ENCODE data around the gene KRT4.

Gene KRT4

DNA sequence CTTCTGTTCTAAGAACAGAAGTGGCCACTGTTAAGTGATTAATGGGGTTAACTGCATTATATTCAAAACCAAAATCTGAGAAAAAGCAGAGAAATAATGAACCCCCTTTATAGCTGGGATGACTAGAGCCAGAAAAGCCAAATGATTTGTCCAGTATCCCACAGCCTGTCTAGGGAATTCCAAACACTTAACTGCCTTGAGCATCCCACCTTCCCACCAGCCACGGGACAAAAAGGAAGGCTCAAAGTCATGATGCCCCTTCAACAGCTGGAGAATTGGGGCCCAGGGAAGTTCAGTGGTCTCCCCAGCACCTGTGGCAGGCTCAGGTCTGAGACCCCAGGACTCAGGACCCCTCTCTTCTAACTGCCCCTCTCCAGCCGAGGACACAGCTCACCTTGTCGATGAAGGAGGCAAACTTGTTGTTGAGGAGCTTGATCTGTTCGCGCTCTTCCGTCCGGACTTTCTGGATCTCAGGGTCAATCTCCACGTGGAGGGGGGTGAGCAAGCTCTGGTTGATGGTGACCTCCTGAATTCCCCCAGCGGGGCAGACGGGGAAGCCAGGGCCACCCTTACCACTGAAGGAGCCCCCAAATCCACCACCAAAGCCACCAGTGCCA, 605 bp downstream of the KRT4 start:
- Histone ChIP-seq H3K9me2 (replicated peaks; ENCODE audit: control insufficient read depth, low read length) (no peaks in the 10 kb centered on the region), H3K9me3 (ENCODE audit: control insufficient read depth, insufficient read depth, low read length) (no peaks in the 10 kb centered on the region), H3K27ac (ENCODE audit: low read depth, low read length) (no peak overlapping the region), H3K4me1 (ENCODE audit: control insufficient read depth, low read length) (no peaks in the 10 kb centered on the region), H3K36me3 (ENCODE audit: control insufficient read depth, low read length) (no peaks in the 10 kb centered on the region), H3F3A (ENCODE audit: control insufficient read depth, insufficient read depth) (no peaks in the 10 kb centered on the region), H3K79me2 (ENCODE audit: control insufficient read depth, low read length) (no peaks in the 10 kb centered on the region), H3K4me3 (ENCODE audit: low read length) (no peak overlapping the region), H4K20me1 (ENCODE audit: control insufficient read depth, insufficient read depth, low read depth, low read length) (no peaks in the 10 kb centered on the region), H3K27me3 (ENCODE audit: control insufficient read depth, low read length) (no peaks in the 10 kb centered on the region), H3K4me2 (ENCODE audit: low read length) (no peak overlapping the region)
- no peak for TF ChIP-seq EZH2phosphoT487 (IDR thresholded peaks at IDR 0.05; ENCODE audit: borderline replicate concordance, low read length)

- no peak overlapping the region for H3K4me2 ChIP-seq (ENCODE audit: low read length)
- no peaks in the 10 kb centered on the region for H3K27me3 ChIP-seq (ENCODE audit: control insufficient read depth, low read length)
These were observed 1.2 kb downstream of the KRT4 start for GRCh38 chr12:52812749-52813148.

GRCh38 chr12:52812073-52812400, 1.9 kb downstream of the KRT4 start:
- no peak overlapping the region for H3K27ac ChIP-seq (ENCODE audit: low read depth, low read length)
- H3K27me3 ChIP-seq (ENCODE audit: control insufficient read depth, low read length) = no peaks in the 10 kb centered on the region
- H3K9me3 ChIP-seq (ENCODE audit: control insufficient read depth, insufficient read depth, low read length) = no peaks in the 10 kb centered on the region
- TF ChIP-seq CTCF (IDR thresholded peaks at IDR 0.05; ENCODE audit: low read depth, low read length, poor library complexity, severe bottlenecking) (no peak), EZH2phosphoT487 (IDR thresholded peaks at IDR 0.05; ENCODE audit: borderline replicate concordance, low read length) (no peak)
- H3K9me2 ChIP-seq (replicated peaks; ENCODE audit: control insufficient read depth, low read length) = no peaks in the 10 kb centered on the region
- no peaks in the 10 kb centered on the region for H3K36me3 ChIP-seq (ENCODE audit: control insufficient read depth, low read length)
- H3K4me2 ChIP-seq (ENCODE audit: low read length) = no peak overlapping the region
- no peak overlapping the region for H3K4me3 ChIP-seq (ENCODE audit: low read length)
- no peaks in the 10 kb centered on the region for H4K20me1 ChIP-seq (ENCODE audit: control insufficient read depth, insufficient read depth, low read depth, low read length)
- no peaks in the 10 kb centered on the region for H3F3A ChIP-seq (ENCODE audit: control insufficient read depth, insufficient read depth)
- no peaks in the 10 kb centered on the region for H3K4me1 ChIP-seq (ENCODE audit: control insufficient read depth, low read length)
- H3K79me2 ChIP-seq (ENCODE audit: control insufficient read depth, low read length) = no peaks in the 10 kb centered on the region

More at GRCh38 chr12:52812749-52813148, 1.2 kb downstream of the KRT4 start:
- Histone ChIP-seq H4K20me1 (ENCODE audit: control insufficient read depth, insufficient read depth, low read depth, low read length) (no peaks in the 10 kb centered on the region), H3K9me2 (replicated peaks; ENCODE audit: control insufficient read depth, low read length) (no peaks in the 10 kb centered on the region), H3F3A (ENCODE audit: control insufficient read depth, insufficient read depth) (no peaks in the 10 kb centered on the region), H3K27ac (ENCODE audit: low read depth, low read length) (no peak overlapping the region), H3K9me3 (ENCODE audit: control insufficient read depth, insufficient read depth, low read length) (no peaks in the 10 kb centered on the region), H3K36me3 (ENCODE audit: control insufficient read depth, low read length) (no peaks in the 10 kb centered on the region), H3K79me2 (ENCODE audit: control insufficient read depth, low read length) (no peaks in the 10 kb centered on the region), H3K4me1 (ENCODE audit: control insufficient read depth, low read length) (no peaks in the 10 kb centered on the region), H3K4me3 (ENCODE audit: low read length) (no peak overlapping the region)
- no peak for TF ChIP-seq EZH2phosphoT487 (IDR thresholded peaks at IDR 0.05; ENCODE audit: borderline replicate concordance, low read length)
- no peak for TF ChIP-seq CTCF (IDR thresholded peaks at IDR 0.05; ENCODE audit: low read depth, low read length, poor library complexity, severe bottlenecking)

DNA sequence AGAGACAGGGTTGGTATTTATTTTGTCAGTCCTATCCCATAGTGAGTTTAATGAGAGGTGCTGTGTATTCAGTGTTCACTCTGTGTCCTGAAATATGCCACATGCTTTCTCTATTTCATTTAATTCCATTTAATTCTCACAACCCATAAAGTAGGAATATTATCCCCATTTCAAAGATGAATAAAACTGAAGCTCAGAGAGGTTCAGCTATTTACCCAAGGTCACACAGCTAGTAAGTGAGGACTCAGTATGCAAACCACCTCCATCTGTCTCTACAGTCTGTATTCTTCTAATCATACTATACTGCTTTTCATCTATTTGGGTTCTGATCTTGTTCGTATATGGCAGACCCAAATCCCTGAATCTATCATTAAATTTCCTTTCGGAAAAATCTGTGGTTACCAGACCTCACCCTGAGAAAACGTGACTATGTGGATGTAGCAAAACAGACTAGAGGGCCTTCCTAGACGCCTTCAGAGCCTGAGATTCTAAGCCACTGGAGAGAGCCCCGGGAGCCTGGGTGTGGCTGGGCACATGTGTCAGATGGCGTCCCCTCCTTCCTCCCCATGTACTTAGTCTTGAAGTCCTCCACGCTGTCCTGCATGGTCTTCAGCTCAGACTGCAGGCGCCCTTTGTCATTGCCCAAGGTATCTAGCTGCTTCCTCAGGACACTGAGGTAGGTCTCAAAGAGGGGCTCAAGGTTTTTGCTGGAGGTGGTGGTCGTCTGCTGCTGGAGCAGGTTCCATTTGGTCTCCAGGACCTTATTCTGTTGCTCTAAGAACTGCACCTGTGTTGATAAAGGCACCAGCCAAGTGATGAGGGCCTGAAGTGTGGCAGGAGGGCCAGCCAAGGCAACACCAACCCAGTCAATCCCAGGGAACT, 2.5 kb downstream of the KRT4 start:
- H3K4me3 ChIP-seq (ENCODE audit: low read length) = no peak overlapping the region
- no peaks in the 10 kb centered on the region for H3K9me2 ChIP-seq (replicated peaks; ENCODE audit: control insufficient read depth, low read length)
- H3K4me2 ChIP-seq (ENCODE audit: low read length) = no peak overlapping the region
- H3K9me3 ChIP-seq (ENCODE audit: control insufficient read depth, insufficient read depth, low read length) = no peaks in the 10 kb centered on the region
- no peaks in the 10 kb centered on the region for H3K36me3 ChIP-seq (ENCODE audit: control insufficient read depth, low read length)
- no peaks in the 10 kb centered on the region for H3K4me1 ChIP-seq (ENCODE audit: control insufficient read depth, low read length)
- H3K27ac ChIP-seq (ENCODE audit: low read depth, low read length) = no peak overlapping the region
- no peaks in the 10 kb centered on the region for H3K27me3 ChIP-seq (ENCODE audit: control insufficient read depth, low read length)
- TF ChIP-seq CTCF (IDR thresholded peaks at IDR 0.05; ENCODE audit: low read depth, low read length, poor library complexity, severe bottlenecking) (no peak), EZH2phosphoT487 (IDR thresholded peaks at IDR 0.05; ENCODE audit: borderline replicate concordance, low read length) (no peak)
- H3K79me2 ChIP-seq (ENCODE audit: control insufficient read depth, low read length) = no peaks in the 10 kb centered on the region
- no peaks in the 10 kb centered on the region for H3F3A ChIP-seq (ENCODE audit: control insufficient read depth, insufficient read depth)
- H4K20me1 ChIP-seq (ENCODE audit: control insufficient read depth, insufficient read depth, low read depth, low read length) = no peaks in the 10 kb centered on the region
